GM21717 (cell line): Measurements from ENCODE around the gene RNF32.
"Not testable (repeated sequence)": the region's sequence is repeated elsewhere in the genome, so short reads cannot be mapped to it uniquely, and the experiment has no call there.

ENCODE experiments used
- ATAC-seq: cut with Tn5 transposase; IDR thresholded peaks from one replicate; pipeline ENCODE4 v1.9.1; 2021; ENCODE audit warnings: mild to moderate bottlenecking, moderate library complexity; ENCODE audit not compliant: unreplicated experiment

RNF32 gene

DNA sequence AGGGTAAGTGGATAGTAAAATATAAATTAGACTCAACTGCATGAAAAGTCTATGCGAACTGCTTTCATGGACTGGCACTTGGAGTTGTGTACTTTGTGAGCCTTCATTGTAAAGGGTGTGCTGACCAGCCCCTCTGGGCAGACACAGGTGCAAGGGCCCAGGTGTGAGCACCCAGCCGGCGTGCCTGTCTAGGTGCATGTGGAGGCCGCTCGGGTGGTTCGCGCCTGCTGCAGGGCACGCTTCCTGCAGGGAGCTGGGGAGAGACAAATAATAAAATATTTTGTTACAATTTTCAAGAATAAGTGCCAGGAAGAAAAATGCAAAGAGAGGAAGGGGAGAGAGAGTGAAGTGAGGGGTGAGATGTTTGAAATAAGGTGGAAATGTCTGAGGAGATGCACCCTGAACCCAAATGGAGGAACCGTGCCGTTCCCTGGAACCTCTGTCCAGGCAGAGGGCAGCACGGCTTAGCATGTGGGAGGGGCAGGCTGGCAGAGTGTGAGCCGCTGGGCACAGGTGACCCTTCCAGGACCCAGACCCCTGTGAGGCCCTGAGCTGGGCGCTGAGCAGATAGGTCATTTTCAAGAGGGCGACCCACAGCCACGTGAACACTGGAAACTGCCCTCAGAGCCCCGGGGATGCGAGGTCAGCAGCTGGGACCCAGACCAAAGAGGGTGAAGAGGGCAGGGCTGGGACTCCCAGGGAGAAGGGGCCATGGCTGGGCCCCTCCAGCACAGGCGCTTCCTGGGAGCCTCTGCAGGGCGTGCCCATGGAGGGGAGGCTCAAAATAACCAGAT is 28.7 kb downstream of the RNF32 start:
- no peak for ATAC-seq

DNA sequence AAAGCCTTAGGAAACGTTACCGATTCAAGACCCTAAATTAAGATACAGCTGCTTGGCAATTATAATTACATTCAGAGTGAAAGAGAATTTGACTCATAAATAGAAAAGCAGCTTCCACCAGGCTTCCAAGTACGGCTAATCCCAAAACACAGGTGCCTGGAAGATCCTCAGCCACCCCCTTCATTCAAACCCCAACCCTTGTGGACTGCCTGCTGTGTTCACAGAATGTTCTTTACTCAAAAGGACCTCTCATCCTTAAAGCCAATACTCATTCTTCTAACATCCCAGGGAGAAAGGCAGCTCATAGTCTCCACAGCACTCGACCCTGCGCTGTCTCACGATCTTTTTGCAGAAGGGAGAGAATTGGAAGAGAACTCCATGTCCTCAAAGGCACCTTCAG is 32.9 kb downstream of the RNF32 start:
- no peak for ATAC-seq

DNA sequence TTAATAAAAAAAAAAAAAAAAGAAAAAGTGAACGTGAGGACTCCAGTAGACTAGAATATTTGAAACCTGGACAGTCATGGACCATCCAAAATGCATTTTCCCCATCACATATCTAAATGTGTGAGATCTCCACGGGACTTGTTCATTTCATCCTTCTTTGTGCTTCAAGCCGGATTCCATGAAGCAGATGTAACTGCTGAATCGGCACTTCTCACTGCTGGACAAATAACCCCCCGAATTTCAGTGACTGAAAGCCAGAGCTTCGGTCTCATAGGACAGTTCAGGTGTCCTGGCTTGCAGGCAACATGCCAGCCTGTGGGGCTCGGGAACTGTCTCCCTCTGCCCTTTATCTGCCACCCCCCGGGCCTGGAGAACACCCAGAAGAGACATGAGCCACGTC is 33.3 kb downstream of the RNF32 start:
- no peak for ATAC-seq

DNA sequence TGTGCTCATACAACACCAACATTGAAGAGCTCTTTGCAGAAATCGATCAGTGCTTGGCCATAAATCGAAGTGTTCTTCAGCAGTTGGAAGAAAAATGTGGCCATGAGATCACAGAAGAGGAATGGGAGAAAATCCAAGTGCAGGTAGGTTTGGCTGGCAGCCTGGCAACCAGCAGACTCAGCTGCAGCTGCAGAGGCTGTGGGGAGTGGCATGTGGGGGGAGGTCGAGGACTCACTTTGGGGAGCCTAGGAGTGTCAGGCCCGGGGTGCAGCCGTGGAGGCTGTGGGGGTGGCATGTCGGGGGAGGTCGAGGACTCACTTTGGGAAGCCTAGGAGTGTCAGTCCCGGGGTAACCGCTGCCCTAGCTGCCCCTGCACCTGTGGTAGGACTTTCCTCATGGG is 35.1 kb downstream of the RNF32 start:
- ATAC-seq: no peak

DNA sequence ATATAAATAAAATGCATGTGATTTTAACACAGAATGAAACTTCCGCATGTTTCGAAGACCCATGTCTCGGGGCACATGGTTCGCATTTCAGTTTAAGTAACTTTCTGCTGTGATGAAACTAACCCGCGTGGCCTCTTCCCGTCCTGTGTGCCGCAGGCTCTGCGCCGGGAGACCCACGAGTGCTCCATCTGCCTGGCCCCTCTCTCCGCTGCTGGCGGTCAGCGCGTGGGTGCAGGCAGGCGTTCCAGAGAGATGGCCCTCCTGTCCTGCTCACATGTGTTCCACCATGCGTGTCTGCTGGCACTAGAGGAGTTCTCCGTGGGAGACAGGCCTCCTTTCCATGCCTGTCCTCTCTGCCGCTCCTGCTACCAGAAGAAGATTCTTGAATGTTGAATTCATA is 35.7 kb downstream of the RNF32 start:
- ATAC-seq: no peak

DNA sequence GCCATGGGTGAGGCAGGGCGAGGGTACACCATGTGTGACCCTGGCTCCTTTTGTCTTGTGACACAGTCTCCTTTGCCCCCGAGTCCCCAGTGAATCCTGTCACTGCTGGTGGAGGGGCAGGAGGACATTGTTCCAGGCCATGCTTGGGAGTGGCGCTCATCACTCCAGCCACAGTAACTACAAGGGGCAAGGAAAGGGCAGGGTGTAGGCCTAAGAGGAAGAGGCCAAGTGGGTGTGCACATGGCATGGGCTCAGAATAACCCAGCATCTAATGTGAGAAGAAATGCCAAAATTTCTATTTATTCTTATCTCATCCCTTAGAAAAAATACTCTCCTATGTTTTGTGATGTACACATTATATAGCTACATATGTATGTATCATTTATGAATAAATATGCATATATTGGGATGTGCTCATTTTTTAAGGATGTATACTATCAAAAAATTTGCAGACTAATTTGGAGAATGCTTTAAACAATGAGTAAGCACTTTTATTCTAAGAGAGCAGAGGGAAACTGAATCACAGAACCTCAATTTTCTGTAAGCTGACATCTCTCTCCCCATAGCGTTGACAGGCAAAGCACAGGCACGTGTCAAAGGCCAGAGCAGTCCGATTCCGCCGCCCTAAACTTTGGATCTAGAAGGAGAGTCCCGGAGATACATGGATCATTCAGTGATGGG is 36.9 kb downstream of the RNF32 start:
- no peak for ATAC-seq

GRCh38 chr7:156680281-156680680 is 39.7 kb downstream of the RNF32 start:
- ATAC-seq: no peak

GRCh38 chr7:156682928-156683327 is 42.4 kb downstream of the RNF32 start:
- ATAC-seq: no peak

GRCh38 chr7:156684251-156684650 is 43.7 kb downstream of the RNF32 start:
- no peak for ATAC-seq

DNA sequence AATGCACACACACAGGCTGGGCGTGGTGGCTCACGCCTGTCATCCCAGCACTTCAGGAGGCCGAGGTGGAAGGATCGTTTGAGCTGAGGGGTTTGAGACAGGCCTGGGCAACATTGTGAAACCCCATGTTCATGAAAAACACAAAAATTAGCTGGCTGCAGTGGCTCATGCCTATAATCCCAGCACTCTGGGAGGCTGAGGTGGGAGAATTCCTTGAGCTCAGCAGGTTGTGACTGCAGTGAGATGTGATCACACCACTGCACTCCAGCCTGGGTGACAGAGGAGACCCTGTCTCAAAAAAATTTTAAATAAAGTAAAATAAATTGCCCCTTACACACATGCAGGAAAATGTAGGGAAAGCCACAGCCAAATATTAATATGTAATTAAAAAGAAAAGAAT is 44.1 kb downstream of the RNF32 start:
- ATAC-seq: no peak

DNA sequence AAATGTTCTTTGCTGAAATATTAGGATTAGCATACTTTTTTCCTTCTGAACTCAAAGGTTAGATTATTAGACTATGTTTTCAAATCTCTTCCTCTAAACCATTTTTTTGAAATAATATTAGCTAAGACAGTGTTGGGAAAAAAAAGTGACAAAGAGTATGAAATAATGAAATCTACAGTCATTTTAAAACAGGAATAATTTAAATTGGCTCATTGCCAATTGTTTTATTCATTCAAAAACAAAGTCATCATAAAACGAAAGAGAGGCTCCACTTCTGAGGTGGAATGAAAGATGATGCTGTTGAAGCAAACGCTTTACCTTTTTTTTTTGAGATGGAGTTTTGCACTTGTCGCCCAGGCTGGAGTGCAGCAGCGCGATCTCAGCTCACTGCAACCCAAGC is 51.2 kb downstream of the RNF32 start:
- ATAC-seq: no peak

DNA sequence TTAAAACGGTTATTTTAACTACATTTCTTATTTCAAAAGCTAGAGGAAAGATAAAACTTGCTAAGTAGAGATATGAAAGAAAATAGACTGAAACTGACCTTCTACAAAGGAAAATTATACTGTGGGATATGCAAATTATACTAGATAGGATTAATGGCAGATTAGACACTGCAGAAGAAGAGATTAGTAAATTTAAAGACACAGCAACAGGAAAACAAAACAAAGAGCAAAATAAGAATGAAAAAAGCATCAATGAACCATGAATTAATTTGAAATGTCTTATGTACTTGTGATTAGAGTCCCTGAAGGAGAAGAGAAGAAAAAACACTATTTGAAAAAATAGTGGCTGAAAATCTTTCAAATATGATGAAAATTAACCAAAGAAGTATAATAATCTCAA is 52.3 kb downstream of the RNF32 start:
- ATAC-seq: no peak

GRCh38 chr7:156693627-156694026 is 53.1 kb downstream of the RNF32 start:
- no peak for ATAC-seq

GRCh38 chr7:156697283-156697682 is 56.7 kb downstream of the RNF32 start:
- not testable (repeated sequence) for ATAC-seq

GRCh38 chr7:156698512-156698911 is 57.9 kb downstream of the RNF32 start:
- not testable (repeated sequence) for ATAC-seq

DNA sequence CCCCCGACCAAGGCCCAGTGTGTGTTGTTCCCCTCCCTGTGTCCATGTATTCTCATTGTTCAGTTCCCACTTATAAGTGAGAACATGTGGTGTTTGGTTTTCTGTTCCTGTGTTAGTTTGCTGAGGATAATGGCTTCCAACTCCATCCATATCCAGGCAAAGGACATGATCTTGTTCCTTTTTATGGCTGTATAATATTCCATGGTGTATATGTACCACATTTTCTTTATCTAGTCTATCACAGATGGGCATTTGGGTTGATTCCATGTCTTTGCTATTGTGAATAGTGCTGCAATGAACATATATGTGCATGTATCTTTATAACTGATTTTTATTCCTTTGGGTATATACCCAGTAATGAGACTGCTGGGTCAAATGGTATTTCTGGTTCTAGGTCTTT is 61.2 kb downstream of the RNF32 start:
- ATAC-seq: not testable (repeated sequence)

- ATAC-seq: no peak
Observed at GRCh38 chr7:156702399-156702798, 61.8 kb downstream of the RNF32 start.

- ATAC-seq: no peak
Observed at GRCh38 chr7:156703209-156703608, 62.6 kb downstream of the RNF32 start.

GRCh38 chr7:156703773-156704482 is 63.4 kb downstream of the RNF32 start:
- no peak for ATAC-seq

- ATAC-seq: no peak
Observed at GRCh38 chr7:156722043-156722826, 81.7 kb downstream of the RNF32 start.

DNA sequence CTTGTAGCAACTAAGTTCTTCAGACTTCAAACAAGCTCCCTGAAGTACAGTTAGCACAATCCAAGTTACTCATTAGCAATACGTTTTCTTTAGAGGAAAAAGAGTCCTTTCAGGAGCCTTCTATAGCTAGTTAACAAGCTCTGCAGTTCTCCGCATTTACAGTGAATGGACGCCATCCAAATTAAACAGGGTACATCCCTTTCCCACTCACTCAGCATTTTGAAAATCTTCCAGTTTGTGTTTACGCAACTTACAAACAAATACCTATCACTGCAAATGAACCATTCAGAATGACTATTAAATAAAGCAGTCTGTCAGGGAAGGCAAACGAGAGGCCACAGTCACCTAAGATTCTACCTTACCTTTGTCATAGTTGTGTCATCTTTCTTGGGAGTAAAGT is 84.5 kb downstream of the RNF32 start:
- ATAC-seq: no peak
